ENCODE measurements around the gene FOXK2.

FOXK2 gene

DNA sequence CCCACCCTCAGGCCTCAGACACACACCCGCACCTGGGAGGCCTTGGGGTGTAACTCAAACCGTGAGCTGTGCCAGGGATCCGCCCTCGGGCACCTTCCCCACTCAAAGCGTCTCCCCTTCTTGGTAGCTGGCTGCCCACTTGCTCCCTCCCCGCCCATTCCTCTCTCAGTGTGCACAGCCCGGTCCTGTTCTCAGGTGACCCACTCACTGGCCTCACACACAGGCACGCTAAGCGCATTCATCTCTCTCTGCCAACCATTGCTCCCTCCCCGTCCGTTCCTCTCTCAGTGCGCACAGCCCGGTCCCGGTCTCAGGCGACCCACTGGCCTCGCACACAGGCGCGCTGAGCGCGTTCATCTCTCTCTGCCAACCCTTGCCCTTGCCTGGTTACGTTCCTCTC is 107.9 kb downstream of the FOXK2 start:
- TF ChIP-seq, protein P1, sequence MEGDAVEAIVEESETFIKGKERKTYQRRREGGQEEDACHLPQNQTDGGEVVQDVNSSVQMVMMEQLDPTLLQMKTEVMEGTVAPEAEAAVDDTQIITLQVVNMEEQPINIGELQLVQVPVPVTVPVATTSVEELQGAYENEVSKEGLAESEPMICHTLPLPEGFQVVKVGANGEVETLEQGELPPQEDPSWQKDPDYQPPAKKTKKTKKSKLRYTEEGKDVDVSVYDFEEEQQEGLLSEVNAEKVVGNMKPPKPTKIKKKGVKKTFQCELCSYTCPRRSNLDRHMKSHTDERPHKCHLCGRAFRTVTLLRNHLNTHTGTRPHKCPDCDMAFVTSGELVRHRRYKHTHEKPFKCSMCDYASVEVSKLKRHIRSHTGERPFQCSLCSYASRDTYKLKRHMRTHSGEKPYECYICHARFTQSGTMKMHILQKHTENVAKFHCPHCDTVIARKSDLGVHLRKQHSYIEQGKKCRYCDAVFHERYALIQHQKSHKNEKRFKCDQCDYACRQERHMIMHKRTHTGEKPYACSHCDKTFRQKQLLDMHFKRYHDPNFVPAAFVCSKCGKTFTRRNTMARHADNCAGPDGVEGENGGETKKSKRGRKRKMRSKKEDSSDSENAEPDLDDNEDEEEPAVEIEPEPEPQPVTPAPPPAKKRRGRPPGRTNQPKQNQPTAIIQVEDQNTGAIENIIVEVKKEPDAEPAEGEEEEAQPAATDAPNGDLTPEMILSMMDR (IDR thresholded peaks at IDR 0.05; ENCODE audit: borderline replicate concordance, insufficient read depth, low read depth, low read length) = no peak

DNA sequence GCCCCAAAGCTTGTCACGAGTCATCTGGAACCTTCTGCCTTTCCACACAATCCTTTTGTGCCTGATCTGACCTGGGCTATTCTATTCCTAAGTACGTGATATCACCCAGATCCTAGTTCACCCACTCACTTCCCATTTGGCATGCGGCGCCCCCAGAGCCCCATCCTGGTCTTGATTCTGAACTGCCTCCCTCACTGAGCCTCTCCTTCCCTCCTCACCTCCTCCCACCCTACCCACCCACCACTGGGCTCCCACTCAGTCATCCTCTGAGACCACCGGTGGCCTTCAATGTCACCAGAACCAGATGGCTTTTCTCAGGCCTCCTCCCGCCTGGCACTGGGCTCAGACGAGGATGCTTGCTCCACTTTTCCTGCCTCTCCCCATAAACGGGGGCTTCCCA is 110.2 kb downstream of the FOXK2 start:
- TF ChIP-seq, protein P1 (IDR thresholded peaks at IDR 0.05; ENCODE audit: borderline replicate concordance, insufficient read depth, low read depth, low read length) = no peak
- no peak overlapping the region for H3K4me3 ChIP-seq (ENCODE audit: low read depth, low read length)

More for the DNA sequence above, 107.9 kb downstream of the FOXK2 start:
- H3K4me3 ChIP-seq (ENCODE audit: low read depth, low read length) = no peak overlapping the region

DNA sequence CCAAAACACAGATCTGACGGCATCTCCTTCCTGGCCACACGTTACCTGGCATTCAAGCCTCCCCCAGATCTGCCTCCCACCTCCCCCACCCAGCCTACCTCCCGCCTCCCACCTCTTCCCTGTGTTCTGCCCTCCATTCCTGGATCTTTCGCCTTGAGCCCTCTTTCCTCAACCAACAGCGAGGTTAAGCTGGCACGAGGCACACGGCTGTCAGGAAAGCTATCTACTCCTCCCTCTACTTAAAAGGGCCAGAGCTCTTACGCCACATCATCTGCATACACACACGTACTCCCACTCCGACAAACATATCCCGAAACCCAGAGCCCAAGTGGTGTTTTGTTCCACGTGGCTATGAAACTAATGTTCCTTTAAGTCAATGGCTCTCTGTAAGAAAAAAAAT is 110.7 kb downstream of the FOXK2 start:
- no peak overlapping the region for H3K4me3 ChIP-seq (ENCODE audit: low read depth, low read length)
- TF ChIP-seq, protein P1 (IDR thresholded peaks at IDR 0.05; ENCODE audit: borderline replicate concordance, insufficient read depth, low read depth, low read length) = no peak

DNA sequence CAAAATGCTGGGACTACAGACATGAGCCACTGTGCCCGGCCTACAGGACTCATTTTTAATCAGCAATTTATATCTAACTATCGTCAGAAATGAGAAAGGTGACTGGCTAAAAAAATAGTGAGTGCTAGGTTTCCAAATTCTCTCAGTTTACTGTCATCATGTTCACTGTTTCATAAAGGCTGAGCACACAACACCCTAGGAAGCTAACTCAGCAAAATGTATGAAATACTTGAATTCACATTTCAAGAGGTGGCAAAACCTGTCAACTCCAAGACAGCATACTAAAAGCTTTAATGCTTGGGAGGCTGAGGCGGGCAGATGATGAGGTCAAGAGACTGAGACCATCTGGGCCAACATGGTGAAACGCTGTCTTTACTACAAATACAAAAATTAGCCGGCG is 112.0 kb downstream of the FOXK2 start:
- TF ChIP-seq, protein P1 (IDR thresholded peaks at IDR 0.05; ENCODE audit: borderline replicate concordance, insufficient read depth, low read depth, low read length) = no peak
- H3K4me3 ChIP-seq (ENCODE audit: low read depth, low read length) = no peak overlapping the region

- H3K4me3 ChIP-seq (ENCODE audit: low read depth, low read length) = no peak overlapping the region
- TF ChIP-seq, protein P1 (IDR thresholded peaks at IDR 0.05; ENCODE audit: borderline replicate concordance, insufficient read depth, low read depth, low read length) = no peak
These were observed 112.9 kb downstream of the FOXK2 start for GRCh38 chr17:82632451-82632850.

DNA sequence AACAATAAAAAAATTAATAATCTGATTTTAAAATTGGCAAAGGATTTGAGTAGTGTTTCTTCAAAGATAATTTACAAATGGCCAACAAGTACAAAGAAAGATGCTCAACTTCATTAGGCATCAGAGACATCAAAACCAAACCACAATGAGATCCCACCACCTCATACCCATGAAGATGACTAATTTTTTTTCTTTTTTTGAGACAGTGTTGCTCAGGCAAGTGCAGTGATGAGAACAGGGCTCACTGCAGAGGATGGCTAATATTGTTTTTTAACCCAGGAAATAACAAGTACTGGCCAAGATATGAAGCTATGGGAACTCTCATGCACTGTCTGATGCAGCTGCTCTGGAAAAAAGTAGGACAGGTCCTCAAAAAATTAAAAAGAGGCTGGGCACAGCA is 113.8 kb downstream of the FOXK2 start:
- TF ChIP-seq, protein P1 (IDR thresholded peaks at IDR 0.05; ENCODE audit: borderline replicate concordance, insufficient read depth, low read depth, low read length) = no peak
- H3K4me3 ChIP-seq (ENCODE audit: low read depth, low read length) = no peak overlapping the region

DNA sequence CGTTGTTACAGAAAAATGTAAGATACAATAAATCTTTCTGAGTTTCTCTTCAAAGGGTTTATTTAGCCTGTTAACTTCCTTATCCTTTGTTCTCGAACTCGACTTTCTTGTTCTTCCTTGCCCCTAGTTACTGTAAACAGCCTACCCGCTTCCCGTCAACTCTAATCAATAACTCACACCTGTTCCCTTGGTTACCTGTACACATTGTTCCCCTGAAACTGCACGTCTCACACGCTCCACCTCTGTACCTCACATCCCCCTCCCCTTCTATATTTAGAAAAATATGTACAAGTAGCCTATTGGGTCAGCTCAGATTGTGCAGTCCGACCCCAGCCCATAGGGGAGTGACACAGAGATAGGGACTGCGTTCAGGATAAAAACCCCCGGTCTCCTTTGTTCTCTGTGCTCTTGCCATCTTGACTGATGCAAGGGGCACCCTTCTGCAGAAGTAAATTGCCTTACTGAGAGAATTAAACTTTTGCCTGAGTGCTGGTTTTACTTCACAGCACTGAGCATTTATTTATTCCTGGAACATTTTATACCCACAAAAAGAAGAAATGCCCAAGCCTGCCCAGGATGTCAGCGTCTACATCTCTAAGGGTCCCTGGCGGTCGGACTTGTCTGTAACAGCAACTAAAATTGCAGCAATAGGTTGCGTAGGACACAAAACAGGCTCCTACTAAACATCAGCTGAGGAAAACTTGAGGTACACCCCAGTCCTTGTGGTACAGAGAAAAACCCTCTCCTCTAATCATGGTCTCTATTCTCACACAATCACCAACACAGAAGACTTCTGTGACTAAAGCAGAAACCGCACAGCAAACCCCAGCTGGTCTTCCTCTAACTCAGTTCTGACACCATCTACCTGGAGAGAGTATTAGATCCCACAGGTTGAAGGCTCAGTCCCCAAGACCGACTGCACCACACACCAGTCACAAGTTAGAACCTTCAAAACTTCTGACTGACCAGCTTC is 117.4 kb downstream of the FOXK2 start:
- no peak overlapping the region for H3K4me3 ChIP-seq (ENCODE audit: low read depth, low read length)
- TF ChIP-seq, protein P1 (IDR thresholded peaks at IDR 0.05; ENCODE audit: borderline replicate concordance, insufficient read depth, low read depth, low read length) = no peak
